ENCODE data around the gene GTF2H1.
A peak's percentile ranks its signal among the peaks of the same experiment; 100 is the strongest.
"Not testable (repeated sequence)": the region's sequence is repeated elsewhere in the genome, so short reads cannot be mapped to it uniquely, and the experiment has no call there.

The GTF2H1 gene

GRCh38 chr11:18375941-18376340, 53.6 kb downstream of the GTF2H1 start:
- DNase-seq (ENCODE audit: low spot score) = no peak

- DNase-seq (ENCODE audit: low spot score) = no peak
Observed at GRCh38 chr11:18379201-18379600, 56.8 kb downstream of the GTF2H1 start.

- DNase-seq (ENCODE audit: low spot score) = peak; percentile 61
Observed at GRCh38 chr11:18383388-18384156, 61.2 kb downstream of the GTF2H1 start.

DNA sequence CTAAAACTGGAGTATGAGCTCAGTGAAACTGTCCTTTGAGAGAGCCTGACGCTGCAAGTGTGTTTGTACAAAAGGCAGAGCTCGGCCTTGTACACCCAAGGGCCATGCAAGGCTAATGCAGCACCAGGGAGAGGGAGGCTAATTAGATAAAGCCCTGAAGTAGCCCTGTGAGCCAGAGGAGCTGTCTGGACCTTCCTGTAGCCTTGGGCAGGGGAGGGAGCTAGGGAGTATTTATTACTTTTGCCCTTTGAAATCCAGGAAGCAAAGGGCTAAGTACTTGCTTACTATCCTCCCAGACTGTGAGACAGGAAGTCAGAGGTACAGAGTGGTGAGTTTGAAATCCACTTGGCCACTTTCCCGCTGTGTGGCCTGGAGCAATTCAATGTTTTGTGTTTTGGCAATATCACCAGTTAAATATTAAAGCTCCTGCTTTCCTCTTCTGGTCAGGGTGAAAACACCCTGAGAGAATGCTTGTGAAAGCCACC, 61.8 kb downstream of the GTF2H1 start:
- peak; percentile 92 for DNase-seq (ENCODE audit: low spot score)

DNA sequence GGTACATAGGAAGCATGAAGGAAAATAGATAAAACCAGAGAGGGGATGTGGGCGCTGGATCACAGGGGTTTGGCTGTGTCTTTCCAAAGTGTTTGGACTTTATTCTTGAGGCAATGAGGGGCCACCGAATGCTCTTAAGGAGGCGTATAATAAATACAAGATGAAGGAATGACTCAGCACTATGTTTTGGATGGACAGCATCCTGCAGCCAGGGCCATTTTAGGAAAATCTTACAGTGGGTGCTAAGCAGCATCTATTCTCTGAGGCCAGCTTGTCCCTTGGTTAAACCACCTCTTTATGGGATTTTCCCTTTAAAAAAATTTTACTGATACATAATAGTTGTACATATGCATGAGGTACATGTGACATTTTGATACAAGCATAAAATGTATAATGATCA, 67.7 kb downstream of the GTF2H1 start:
- DNase-seq (ENCODE audit: low spot score) = no peak

DNA sequence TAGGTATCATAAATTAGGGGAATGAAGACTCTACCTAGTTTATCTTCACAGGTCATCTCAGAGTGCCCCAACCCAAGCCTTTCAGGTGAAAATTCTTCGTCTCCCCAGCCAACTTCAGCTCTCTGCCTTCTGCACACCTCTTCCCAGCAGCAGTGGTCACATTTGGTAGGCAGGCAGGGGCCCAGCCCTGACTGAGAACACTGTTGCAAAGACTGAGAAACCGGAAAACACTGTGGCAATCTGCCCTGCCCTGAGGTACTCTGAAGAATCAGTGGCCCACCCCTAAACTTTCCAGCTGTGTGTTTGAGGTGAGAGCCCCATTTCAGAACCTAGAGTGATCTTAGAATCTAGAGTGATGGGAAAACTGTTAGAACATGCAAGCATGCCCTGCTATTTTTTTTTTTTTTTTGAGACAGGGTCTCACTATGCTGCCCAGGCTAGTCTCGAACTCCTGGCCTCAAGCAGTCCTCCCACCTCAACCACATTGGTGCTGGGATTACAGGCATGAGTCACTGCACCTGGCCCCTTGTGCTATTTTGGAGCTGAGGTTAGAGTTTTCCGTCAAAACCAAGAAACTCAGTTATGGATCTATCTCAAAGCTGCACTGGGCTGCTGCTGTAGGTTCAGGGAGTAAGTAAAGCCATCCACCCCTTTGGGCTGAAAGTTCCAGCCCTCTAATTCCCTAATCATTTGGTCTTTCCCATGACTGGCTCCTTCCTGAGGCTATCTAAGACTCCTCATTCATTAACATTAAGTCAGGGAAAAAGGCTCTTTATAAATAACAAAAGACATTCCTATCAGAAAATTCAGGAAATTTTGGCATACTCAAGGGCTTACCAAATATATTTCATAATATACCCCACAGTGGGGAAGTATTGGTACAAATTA, 70.3 kb downstream of the GTF2H1 start:
- no peak for DNase-seq (ENCODE audit: low spot score)

GRCh38 chr11:18393581-18394274, 71.4 kb downstream of the GTF2H1 start:
- DNase-seq (ENCODE audit: low spot score) = no peak

DNA sequence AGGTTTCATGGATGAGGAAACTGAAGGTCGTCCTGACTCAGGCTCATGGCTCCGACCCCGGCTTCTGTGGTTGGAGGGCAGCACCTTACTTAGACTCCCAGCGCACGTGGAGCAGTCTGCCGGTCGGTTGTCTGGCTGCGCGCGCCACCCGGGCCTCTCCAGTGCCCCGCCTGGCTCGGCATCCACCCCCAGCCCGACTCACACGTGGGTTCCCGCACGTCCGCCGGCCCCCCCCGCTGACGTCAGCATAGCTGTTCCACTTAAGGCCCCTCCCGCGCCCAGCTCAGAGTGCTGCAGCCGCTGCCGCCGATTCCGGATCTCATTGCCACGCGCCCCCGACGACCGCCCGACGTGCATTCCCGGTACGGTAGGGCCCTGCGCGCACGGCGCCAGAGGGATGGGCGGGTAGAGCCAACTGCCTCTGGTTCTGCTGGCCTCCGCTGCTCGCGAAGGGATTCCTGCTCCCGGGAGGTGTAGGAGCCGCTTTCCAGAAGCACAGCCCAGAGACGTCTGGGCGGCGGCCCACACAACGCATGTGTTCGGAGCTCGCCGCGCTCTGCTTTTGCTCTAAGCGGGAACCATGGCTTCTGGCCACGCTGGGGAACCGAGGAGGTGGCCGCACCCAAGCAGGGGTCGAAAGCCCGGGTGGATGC, 72.0 kb downstream of the GTF2H1 start, which contains the start of gene LDHA:
LDHA (plus strand) TSS at position 289 of the 653 bp plus-strand sequence. CDS start 2,280 bp downstream, outside the sequence.
- peak; percentile 96 for DNase-seq (ENCODE audit: low spot score)

DNA sequence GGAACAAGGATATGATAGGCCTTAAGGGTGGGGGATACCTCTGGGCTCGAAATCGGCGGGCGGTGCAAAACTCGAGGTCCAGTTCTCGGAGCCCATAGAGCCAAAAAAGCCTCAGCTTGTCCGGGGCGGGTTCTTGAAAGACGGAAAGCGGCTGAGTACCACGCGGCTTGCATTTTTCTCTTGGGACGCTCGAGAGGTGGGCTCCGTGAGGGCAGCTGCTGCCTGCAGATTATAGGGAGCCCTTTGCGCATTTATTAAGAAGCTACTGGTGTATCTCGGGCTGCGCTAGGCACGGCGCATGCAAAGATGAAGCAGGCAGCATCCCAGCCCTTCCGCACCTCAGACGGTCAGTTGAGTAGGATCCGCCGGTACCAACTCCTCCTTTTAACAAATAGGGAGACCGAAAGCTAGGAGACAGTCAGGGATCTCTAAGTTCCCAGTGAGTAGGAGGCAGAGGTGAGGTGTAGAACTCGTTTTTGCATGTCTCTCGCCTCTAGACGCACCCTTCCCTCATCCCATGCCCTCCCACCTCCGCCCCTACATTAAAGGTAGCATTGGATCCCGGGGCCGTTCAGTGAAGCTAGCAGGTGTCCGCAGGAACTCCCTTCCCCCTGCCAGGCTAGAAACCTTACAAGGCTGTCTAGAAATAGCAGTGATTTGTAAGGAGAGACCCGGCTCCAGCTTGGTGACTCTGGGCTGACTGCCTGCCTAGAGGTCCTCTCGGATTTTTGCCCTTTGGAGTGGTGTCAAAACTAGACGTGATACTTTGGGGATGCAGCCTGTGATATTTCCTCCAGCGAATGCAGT, 72.8 kb downstream of the GTF2H1 start:
- DNase-seq (ENCODE audit: low spot score) = no peak

- DNase-seq (ENCODE audit: low spot score) = peak; percentile 99
Observed at GRCh38 chr11:18395735-18396504, 73.6 kb downstream of the GTF2H1 start.

- DNase-seq (ENCODE audit: low spot score) = no peak
Observed at GRCh38 chr11:18397921-18398320, 75.6 kb downstream of the GTF2H1 start.

GRCh38 chr11:18401077-18401476, 78.7 kb downstream of the GTF2H1 start:
- not testable (repeated sequence) for DNase-seq (ENCODE audit: low spot score)

GRCh38 chr11:18404062-18404461, 81.7 kb downstream of the GTF2H1 start:
- no peak for DNase-seq (ENCODE audit: low spot score)

DNA sequence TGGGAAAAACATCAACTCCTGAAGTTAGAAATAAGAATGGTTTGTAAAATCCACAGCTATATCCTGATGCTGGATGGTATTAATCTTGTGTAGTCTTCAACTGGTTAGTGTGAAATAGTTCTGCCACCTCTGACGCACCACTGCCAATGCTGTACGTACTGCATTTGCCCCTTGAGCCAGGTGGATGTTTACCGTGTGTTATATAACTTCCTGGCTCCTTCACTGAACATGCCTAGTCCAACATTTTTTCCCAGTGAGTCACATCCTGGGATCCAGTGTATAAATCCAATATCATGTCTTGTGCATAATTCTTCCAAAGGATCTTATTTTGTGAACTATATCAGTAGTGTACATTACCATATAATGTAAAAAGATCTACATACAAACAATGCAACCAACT, 85.0 kb downstream of the GTF2H1 start:
- DNase-seq (ENCODE audit: low spot score) = not testable (repeated sequence)

- DNase-seq (ENCODE audit: low spot score) = no peak
Observed at GRCh38 chr11:18408558-18409291, 86.4 kb downstream of the GTF2H1 start.

- no peak for DNase-seq (ENCODE audit: low spot score)
Observed at GRCh38 chr11:18416459-18416858, 94.1 kb downstream of the GTF2H1 start.

All from COLO829 (cell line).